Activated CD4-positive, alpha-beta T cell treated with anti-CD3 and anti-CD28 coated beads, Interleukin-2, amount 10 ng/mL, durations not matched to agents 7 days and 5 days (primary cell): Measurements from ENCODE around the gene CIAO1. TPM values are rescaled to one million over a fixed set of nuclear protein-coding genes. Genes with fewer than 3 reads are reported as not detected.
"Not testable (repeated sequence)": the region's sequence is repeated elsewhere in the genome, so short reads cannot be mapped to it uniquely, and the experiment has no call there.

Source experiments
- CTCF ChIA-PET: fragments of 350-600 bp; sonication (Branson Sonifier 250); formaldehyde crosslinking; loops from one replicate; lab custom pipeline; 2021; ENCODE audit warnings: antibody characterized with exemption; lab: Charles Lee
- POLR2A ChIA-PET: fragments of 350-600 bp; sonication (Branson Sonifier 250); formaldehyde crosslinking; loops from one replicate; lab custom pipeline; 2021; ENCODE audit warnings: antibody characterized with exemption; lab: Charles Lee
- DNase-seq: peaks from one replicate; pipeline ENCODE4 v3.0.0-alpha.2; 2020
- H3K27ac Mint-ChIP-seq: one replicate; pipeline ENCODE4 v1.8.0; 2021; ENCODE audit warnings: mild to moderate bottlenecking, moderate library complexity, mixed read lengths
- H3K27me3 Mint-ChIP-seq: one replicate; pipeline ENCODE4 v1.8.0; 2021; ENCODE audit warnings: mixed read lengths
- H3K36me3 Mint-ChIP-seq: one replicate; pipeline ENCODE4 v1.8.0; 2021; ENCODE audit warnings: low read depth, mixed read lengths
- H3K4me1 Mint-ChIP-seq: one replicate; pipeline ENCODE4 v1.8.0; 2021; ENCODE audit warnings: mixed read lengths
- H3K4me3 Mint-ChIP-seq: one replicate; pipeline ENCODE4 v1.8.0; 2021; ENCODE audit warnings: mild to moderate bottlenecking, moderate library complexity, mixed read lengths
- H3K9me3 Mint-ChIP-seq: one replicate; pipeline ENCODE4 v1.8.0; 2021; ENCODE audit warnings: mixed read lengths
- total RNA-seq, 2 experiments: library from RNA; stranded (reverse); gene quantifications; one replicate each; pipeline ENCODE4 v1.2.3, GENCODE V29; 2021

The CIAO1 gene
- 10 to 100 TPM; 53.4 to 59.9 TPM for total RNA-seq

DNA sequence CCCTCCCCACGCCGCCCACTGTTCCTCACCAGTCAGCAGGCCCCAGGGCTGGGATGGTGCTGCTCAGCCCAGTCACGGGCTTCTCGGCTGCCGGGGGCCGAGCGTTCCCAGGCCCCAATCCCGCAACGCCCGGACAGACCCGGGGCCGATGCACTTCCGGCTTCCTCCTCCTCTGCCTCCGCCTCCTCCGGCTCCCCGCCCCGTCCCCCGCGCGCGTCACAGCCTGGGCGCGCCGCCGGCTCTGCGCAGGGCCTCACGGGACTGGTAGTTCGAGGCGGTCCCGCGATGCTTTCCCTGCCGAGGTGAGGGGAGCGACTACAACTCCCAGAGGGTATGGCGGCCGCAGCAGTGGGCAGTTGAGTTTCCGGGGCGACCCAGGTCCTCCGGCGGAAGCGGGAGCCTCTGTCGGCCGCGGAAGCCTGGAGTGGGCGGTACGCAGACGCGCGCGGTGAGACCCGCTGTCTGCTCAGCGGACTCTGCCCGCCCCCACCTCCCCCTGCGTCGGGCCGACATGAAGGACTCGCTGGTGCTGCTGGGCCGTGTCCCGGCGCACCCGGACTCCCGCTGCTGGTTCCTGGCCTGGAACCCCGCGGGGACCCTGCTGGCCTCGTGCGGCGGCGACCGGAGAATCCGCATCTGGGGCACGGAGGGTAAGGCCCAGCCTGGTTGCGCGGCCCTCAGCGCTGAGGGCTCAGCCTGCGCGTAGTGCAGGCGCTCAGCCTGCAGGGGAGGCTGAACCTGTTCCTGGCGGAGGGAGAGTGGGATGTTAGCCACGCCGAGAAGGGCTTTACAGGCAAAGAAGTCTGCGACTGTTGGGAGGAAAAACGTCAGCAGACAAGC lies at the start of gene CIAO1, which contains the start of gene TMEM127:
CIAO1 (plus strand) TSS at position 386 of the 840 bp plus-strand sequence; CDS start at position 512, 126 bp downstream.
TMEM127 (minus strand) TSS at position 158 of the 840 bp plus-strand sequence. CDS start 616 bp downstream, outside the sequence.
- peaks cover 40% of the 10 kb centered on the region for H3K36me3 Mint-ChIP-seq
- POLR2A ChIA-PET = interaction anchor here (0.6 kb wide), 1 partner anchor 202 kb away, joined by 4 read pairs; no protein-coding TSS in a partner anchor

GRCh38 chr2:96218508-96219131 lies 47.4 kb upstream of the CIAO1 start:
- Mint-ChIP-seq H3K4me1 (no peaks in the 10 kb centered on the region), H3K27ac (no peak overlapping the region), H3K4me3 (no peak overlapping the region), H3K9me3 (no peaks in the 10 kb centered on the region), H3K27me3 (no peaks in the 10 kb centered on the region), H3K36me3 (no peaks in the 10 kb centered on the region)
- ChIA-PET POLR2A (no interaction called here), CTCF (interaction anchor here (1.0 to 1.5 kb wide), 2 partner anchors 10 to 102 kb away, joined by 4 to 5 read pairs; partner anchors contain the start of gene STARD7)
- DNase-seq = no peak

More for the DNA sequence above, at the start of gene CIAO1, which contains the start of gene TMEM127:
- peaks cover 50% of the 10 kb centered on the region for H3K4me1 Mint-ChIP-seq
- peak within 1 kb of the TSS; percentile 86 for H3K27ac Mint-ChIP-seq
- no peaks in the 10 kb centered on the region for H3K27me3 Mint-ChIP-seq
- H3K9me3 Mint-ChIP-seq = no peaks in the 10 kb centered on the region
- peak; percentile 99 for DNase-seq
- CTCF ChIA-PET = interaction anchor here (0.8 to 2.2 kb wide), 11 partner anchors 9 to 153 kb away, joined by 3 to 8 read pairs (median 5); partner anchors contain the start of genes ASTL and STARD7
- peak within 1 kb of the TSS; percentile 93 for H3K4me3 Mint-ChIP-seq

DNA sequence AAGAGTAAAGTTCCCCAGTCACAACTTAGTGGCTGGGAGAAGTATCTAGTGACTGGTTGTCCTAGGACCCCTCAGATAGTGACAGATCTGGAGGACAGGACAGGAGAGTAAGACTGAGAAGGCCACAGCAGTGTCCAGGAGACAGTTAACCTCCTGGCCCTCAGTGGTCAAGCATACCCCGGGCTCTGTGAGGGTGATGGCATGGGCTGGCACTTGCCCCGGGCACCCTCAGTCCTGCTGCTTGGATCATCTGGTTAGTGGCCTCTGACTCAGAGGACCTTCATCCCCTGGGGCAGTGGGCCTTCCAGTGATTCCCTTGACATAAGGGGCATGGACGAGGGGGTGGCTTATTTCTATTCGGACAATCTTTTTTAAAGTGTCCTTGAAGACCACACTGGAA lies 46.1 kb upstream of the CIAO1 start:
- CTCF ChIA-PET, H3K9me3 Mint-ChIP-seq, H3K36me3 Mint-ChIP-seq, H3K4me3 Mint-ChIP-seq, H3K4me1 Mint-ChIP-seq, POLR2A ChIA-PET, DNase-seq, H3K27me3 Mint-ChIP-seq, H3K27ac Mint-ChIP-seq: not testable (repeated sequence)

- DNase-seq, H3K9me3 Mint-ChIP-seq, H3K4me1 Mint-ChIP-seq, H3K27me3 Mint-ChIP-seq, POLR2A ChIA-PET, H3K36me3 Mint-ChIP-seq, H3K4me3 Mint-ChIP-seq, H3K27ac Mint-ChIP-seq: not testable (repeated sequence)
- CTCF ChIA-PET = interaction anchor here (1.4 kb wide), 1 partner anchor 12 kb away, joined by 3 read pairs; the partner anchor contains the start of gene STARD7
These were observed 44.9 kb upstream of the CIAO1 start for GRCh38 chr2:96221106-96221505.

DNA sequence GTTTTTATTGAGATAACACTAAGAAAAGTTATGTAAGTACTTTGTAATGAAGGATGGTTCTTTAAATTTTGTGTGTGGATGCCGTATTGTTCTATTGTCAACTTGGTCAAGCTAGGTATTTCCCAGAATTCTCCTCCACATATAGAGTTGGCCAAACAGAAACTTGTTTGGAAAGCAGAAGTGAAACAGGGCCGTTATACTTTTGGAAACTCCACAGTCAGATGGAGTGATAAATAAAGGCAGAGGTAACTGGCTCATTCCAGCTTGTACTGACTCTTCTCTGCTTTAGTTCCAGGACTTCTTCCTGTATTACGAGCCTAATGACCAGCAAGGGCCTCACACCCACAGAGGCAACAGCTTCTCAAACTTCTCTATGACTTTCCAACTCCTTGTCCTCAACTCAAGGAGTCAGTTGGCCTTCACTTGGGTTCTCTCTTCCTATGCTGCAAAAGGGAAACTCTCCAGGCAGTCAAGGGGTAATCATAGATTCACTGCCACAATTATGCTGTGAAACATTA lies 41.0 kb upstream of the CIAO1 start:
- CTCF ChIA-PET = interaction anchor here (0.6 to 1.1 kb wide), 3 partner anchors 20 to 306 kb away, joined by 3 to 5 read pairs (median 3); no protein-coding TSS in a partner anchor
- H3K9me3 Mint-ChIP-seq = no peaks in the 10 kb centered on the region
- POLR2A ChIA-PET = no interaction called here
- H3K27ac Mint-ChIP-seq = no peak overlapping the region
- H3K27me3 Mint-ChIP-seq = no peaks in the 10 kb centered on the region
- no peak overlapping the region for H3K4me3 Mint-ChIP-seq
- H3K36me3 Mint-ChIP-seq = no peaks in the 10 kb centered on the region
- H3K4me1 Mint-ChIP-seq = peaks cover 9% of the 10 kb centered on the region
- no peak for DNase-seq

GRCh38 chr2:96231316-96231715 lies 34.7 kb upstream of the CIAO1 start:
- no peak for DNase-seq
- Mint-ChIP-seq H3K4me3 (no peak overlapping the region), H3K36me3 (peaks cover 2% of the 10 kb centered on the region), H3K27me3 (no peaks in the 10 kb centered on the region), H3K9me3 (no peaks in the 10 kb centered on the region), H3K27ac (no peak overlapping the region), H3K4me1 (no peaks in the 10 kb centered on the region)
- CTCF ChIA-PET = interaction anchor here (1.1 kb wide), 1 partner anchor 8 kb away, joined by 3 read pairs; no protein-coding TSS in a partner anchor
- POLR2A ChIA-PET = interaction anchor here (0.6 kb wide), 1 partner anchor 23 kb away, joined by 3 read pairs; no protein-coding TSS in a partner anchor

DNA sequence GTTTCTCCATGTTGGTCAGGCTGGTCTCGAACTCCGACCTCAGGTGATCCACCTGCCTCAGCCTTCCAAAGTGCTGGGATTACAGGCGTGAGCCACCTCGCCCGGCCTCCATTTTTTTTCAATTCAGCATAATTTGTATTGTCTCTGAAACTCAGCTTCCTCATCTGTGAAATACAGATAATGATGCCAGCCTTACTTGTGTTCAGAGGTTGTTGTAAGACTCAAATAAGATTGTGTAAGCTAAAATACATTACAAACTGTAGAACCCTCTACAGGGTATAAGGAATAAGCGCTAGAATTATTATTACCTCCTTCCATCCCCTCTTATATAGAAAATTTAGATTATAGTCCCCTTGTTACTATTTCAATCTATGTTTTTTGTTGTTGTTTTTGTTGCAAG lies 32.6 kb upstream of the CIAO1 start:
- no peaks in the 10 kb centered on the region for H3K4me1 Mint-ChIP-seq
- ChIA-PET CTCF (interaction anchor here (1.2 to 2.5 kb wide), 4 partner anchors 8 to 25 kb away, joined by 3 to 11 read pairs (median 4); partner anchors contain the start of gene STARD7), POLR2A (no interaction called here)
- DNase-seq = no peak
- no peak overlapping the region for H3K27ac Mint-ChIP-seq
- H3K27me3 Mint-ChIP-seq = no peaks in the 10 kb centered on the region
- H3K36me3 Mint-ChIP-seq = peaks cover 2% of the 10 kb centered on the region
- H3K9me3 Mint-ChIP-seq = no peaks in the 10 kb centered on the region
- no peak overlapping the region for H3K4me3 Mint-ChIP-seq

DNA sequence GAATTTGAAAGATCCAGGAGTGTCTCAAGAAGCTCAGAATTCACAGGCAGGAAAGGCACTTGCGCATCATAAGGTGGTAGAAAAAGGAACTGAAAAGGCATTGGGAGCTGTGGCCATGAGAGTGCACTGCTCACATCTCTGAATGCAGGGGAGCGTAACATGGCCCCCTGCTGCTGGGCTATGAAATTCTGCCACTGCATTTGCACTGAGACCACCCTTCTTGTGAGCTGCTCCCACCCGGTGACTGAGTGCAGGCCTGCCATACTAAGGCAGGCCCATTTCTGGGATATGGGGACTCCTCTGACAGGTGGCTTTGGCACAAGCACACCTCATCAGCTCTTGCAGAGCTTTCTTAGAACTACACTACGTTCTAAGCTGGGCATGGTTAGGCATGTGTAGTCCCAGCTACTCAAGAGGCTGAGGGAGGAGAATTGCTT lies 32.1 kb upstream of the CIAO1 start:
- peaks cover 2% of the 10 kb centered on the region for H3K36me3 Mint-ChIP-seq

DNA sequence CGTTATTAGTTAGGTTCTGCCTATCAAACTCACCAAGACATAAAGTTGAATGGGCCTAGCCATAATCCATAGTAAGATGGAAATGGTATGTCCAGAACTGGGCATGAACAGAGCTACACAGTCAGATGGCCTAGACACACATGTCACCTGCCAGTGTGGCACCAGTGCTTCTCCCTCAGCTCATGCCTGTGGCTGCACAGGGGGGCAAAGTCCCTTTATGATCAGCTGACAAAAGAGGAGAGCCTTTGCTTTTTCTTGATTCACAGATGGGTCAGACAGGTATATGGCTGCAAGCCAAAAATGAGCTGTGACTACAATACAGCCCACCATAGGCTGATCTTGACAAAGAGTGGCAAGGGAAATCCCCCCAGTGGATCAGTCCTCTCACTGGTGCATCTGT lies 29.1 kb upstream of the CIAO1 start:
- CTCF ChIA-PET = interaction anchor here (1.0 to 1.5 kb wide), 3 partner anchors 16 to 69 kb away, joined by 3 read pairs; no protein-coding TSS in a partner anchor
- H3K4me1 Mint-ChIP-seq = peaks cover 14% of the 10 kb centered on the region
- no peak for DNase-seq
- peak overlapping the region; percentile 1 for H3K27ac Mint-ChIP-seq
- H3K27me3 Mint-ChIP-seq = no peaks in the 10 kb centered on the region
- POLR2A ChIA-PET = interaction anchor here (0.6 kb wide), 1 partner anchor 104 kb away, joined by 3 read pairs; no protein-coding TSS in a partner anchor
- H3K9me3 Mint-ChIP-seq = no peaks in the 10 kb centered on the region
- no peak overlapping the region for H3K4me3 Mint-ChIP-seq
- no peaks in the 10 kb centered on the region for H3K36me3 Mint-ChIP-seq

More for the DNA sequence above, 32.1 kb upstream of the CIAO1 start:
- H3K27ac Mint-ChIP-seq = no peak overlapping the region
- DNase-seq = no peak
- no peaks in the 10 kb centered on the region for H3K4me1 Mint-ChIP-seq
- H3K4me3 Mint-ChIP-seq = no peak overlapping the region
- H3K9me3 Mint-ChIP-seq = no peaks in the 10 kb centered on the region
- ChIA-PET POLR2A (no interaction called here), CTCF (interaction anchor here (1.2 to 2.5 kb wide), 4 partner anchors 9 to 26 kb away, joined by 3 to 11 read pairs (median 4); partner anchors contain the start of gene STARD7)
- no peaks in the 10 kb centered on the region for H3K27me3 Mint-ChIP-seq

- H3K36me3 Mint-ChIP-seq = peaks cover 2% of the 10 kb centered on the region
- H3K27ac Mint-ChIP-seq = no peak overlapping the region
- ChIA-PET CTCF (interaction anchor here (0.9 to 2.9 kb wide), 4 partner anchors 12 to 30 kb away, joined by 3 to 9 read pairs (median 4); partner anchors contain the start of gene STARD7), POLR2A (no interaction called here)
- H3K9me3 Mint-ChIP-seq = no peaks in the 10 kb centered on the region
- no peaks in the 10 kb centered on the region for H3K27me3 Mint-ChIP-seq
- no peak for DNase-seq
- no peak overlapping the region for H3K4me3 Mint-ChIP-seq
- peaks cover 28% of the 10 kb centered on the region for H3K4me1 Mint-ChIP-seq
These were observed 27.8 kb upstream of the CIAO1 start for GRCh38 chr2:96238266-96238665.

DNA sequence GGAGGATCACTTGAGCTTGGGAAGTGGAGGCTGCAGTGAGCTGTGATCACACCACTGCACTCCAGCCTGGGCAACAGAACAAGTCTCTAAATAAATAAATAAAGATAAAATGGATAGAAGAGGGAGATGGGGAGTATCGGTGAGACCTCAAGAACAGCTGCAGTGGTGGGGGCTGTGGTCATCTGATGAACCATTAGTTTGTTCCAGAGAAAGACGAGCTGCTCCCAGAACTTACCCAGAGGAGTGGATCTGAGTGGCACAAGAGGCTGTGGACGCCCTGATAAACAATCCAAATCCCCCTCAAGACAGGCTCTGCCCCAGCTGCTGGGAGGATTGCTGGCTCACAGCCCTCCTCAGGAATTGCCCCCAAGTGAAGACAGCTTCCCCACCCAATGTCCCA lies 26.9 kb upstream of the CIAO1 start:
- ChIA-PET CTCF (interaction anchor here (0.8 to 2.9 kb wide), 6 partner anchors 8 to 122 kb away, joined by 3 to 9 read pairs (median 4); partner anchors contain the start of gene STARD7), POLR2A (no interaction called here)
- H3K27ac Mint-ChIP-seq = no peak overlapping the region
- H3K4me1 Mint-ChIP-seq = peaks cover 29% of the 10 kb centered on the region
- H3K36me3 Mint-ChIP-seq = peaks cover 2% of the 10 kb centered on the region
- H3K4me3 Mint-ChIP-seq = no peak overlapping the region
- H3K27me3 Mint-ChIP-seq = no peaks in the 10 kb centered on the region
- no peaks in the 10 kb centered on the region for H3K9me3 Mint-ChIP-seq
- no peak for DNase-seq

DNA sequence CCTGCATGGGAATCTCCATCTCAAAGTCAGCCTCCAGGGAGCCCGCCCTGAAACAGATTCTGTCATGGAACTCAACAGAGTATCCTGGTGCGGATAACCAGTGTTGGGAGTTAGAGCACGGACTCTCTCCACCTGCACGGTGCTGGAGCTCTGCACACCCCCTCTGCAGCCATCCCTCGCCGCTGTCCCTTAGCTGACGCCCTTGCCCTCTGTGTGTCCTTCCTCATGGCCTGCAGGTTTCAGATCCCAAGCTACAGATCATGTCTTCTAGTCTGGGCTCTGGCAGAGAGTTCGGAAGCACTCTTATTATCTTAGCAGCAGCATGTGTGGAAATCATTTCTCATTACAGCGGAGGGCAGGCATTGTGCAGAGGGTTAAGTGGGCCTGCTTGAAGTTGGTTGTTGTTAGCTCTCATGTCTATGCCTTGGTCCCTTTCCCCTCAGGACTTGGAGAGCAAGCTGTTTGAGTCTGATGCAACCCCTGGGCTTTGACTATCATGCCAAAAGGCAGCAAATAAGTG lies 26.2 kb upstream of the CIAO1 start:
- Mint-ChIP-seq H3K4me1 (peaks cover 32% of the 10 kb centered on the region), H3K27ac (no peak overlapping the region), H3K27me3 (no peaks in the 10 kb centered on the region), H3K4me3 (no peak overlapping the region), H3K9me3 (no peaks in the 10 kb centered on the region), H3K36me3 (peaks cover 5% of the 10 kb centered on the region)
- DNase-seq = no peak
- CTCF ChIA-PET = interaction anchor here (0.8 to 2.9 kb wide), 7 partner anchors 9 to 123 kb away, joined by 3 to 9 read pairs (median 3); partner anchors contain the start of genes ASTL and STARD7
- POLR2A ChIA-PET = no interaction called here
